Measurements from ENCODE around the gene VANGL2.

VANGL2 gene

DNA sequence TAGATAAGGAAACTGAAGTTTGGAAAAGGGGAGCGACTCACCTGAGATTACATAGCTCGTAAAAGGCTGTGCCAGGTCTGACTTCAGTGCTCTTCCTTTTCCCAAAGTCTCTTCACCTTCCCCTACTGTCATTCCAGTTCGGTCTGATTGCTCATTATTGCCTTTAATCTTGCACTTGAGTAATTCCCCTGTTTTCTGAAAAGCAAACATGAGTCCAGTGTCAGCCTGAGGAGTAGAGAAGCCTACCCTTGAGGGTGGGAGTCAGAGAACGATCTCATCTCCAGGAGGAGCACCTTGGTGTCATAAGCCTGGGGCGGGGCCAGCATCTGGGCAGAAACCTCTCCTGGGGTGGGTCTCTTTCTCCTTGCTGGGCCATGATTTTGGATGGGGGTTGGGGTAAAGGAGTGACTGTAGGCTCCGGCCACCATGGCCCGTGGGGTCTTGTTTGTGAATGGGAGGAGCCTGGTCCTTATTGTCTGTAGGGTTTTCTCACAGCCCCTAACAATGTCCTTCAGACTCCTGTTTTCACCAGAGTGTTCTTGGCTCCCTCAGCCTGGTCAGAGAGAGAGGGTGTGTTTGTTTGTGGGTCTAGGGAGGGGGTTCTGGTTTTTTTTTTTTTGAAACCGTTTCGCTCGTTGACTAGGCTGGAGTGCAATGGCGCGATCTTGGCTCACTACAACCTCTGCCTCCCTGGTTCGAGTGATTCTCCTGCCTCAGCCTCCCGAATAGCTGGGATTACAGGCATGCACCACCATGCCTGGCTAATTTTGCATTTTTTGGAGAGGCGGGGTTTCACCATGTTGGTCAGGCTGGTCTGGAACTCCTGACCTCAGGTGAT is 6.0 kb downstream of the VANGL2 start:
- no peak for DNase-seq

DNA sequence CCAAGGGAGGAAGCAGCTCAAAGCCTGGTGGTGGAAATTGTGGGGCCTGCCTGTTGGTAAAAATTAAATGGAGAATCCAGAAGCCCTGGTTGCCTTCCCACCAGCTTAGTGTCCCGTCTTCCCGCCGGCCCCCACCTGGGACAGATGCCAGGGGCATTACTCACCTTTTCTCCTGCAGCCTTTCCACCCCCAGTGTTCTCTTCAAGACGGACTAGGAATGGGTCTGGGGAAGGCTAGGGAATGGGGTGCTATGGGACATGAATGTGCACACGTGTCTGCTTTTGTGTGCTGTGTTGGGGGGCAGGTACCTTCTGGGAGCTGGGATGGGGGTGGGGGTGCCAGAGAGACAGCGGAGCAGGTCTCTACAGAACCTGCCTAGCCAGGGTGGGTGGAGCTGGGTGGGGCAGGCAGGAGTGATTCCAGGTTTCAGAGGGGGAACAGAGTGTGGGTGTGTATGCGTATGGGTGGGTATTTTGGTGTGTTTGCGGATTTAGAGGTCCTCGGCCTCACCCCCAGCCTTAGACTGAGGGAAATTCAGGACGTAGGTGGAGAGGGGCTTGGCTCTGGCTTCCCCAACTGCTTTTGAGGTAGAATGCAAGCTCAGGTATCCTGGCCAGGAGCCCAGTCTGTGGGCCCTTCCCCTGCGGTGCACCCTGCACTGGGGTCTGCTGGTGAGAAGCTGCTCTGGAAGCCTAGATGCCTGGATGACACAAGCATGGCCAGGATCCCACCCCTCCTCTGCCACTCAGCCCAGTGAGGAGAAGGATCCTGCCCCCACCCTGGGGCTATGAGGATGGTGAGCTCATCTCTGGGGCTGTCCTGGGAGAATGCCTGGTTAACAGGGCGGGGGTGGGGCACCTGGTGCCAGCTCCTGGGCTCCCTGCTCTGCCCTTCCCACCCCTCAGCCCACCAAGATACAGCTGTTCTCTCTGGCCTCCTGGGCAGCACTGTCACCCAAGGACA is 7.8 kb downstream of the VANGL2 start:
- no peak for DNase-seq

- no peak for DNase-seq
Measured at GRCh38 chr1:160408864-160409263, 8.5 kb downstream of the VANGL2 start.

GRCh38 chr1:160409486-160409885 is 9.1 kb downstream of the VANGL2 start:
- DNase-seq = no peak

DNA sequence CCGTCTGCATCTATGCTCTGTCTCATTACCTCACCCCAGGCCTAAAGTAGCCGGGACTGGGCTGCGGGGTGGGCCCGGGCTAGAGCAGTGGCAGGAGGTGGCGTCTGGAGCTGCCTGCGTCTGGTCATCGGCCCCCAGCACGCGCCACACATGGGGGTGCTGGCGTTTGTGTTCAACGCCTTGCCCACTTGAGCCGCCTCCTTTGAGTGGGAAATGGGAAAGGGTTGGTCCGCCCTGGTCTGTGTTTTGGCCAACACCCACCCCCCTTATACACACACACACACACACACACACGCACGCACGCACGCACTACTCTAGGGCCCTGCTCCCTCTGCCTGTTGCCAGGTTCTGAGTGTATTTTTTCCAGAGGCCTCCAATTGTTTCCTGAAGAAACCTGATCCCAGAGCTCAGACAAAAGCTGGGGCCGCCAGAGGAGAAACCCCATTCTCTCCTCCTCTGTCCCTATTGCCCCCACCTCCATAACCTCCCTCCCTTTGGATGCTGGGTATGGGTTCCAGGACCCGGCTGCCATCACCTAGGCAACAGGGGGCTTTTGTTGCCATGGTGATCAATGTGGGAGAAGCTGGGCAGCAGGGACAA is 10.1 kb downstream of the VANGL2 start:
- no peak for DNase-seq

DNA sequence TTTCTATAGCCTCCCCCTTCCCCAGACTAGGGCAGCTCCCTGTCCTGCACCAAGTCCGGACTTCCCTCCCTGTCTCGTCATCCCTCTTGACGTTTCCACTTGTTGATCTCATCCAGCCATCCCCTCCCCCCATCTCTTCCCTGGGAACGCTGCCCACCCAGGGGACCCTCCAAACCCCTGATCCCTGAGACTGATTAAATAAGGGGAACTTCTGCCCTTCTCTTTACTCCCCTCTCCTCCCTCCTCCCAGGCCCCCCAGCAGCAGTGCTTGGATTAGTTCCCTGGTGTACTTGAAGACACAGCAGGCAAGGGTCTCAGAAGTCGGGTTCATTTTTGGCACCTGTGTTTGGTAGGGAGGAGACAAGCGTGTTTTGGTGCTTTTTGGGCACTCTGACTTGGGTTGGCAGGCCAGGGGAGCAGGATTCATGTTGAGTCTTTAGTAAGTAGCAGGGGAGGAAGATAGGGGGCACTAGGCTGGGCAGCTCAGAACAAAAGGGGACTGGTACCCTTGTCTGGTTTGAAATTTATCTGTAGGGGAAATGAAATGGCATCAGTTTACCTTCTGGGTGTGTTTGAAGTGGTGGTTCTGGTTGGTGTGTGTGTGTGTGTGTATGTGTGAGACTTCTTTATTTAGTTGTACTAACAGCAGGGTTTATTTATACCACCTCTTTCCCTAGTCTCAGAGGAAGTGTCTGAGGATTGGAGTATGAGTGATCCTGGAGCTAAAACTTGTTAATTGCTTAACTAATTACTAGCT is 11.1 kb downstream of the VANGL2 start:
- no peak for DNase-seq

- no peak for DNase-seq
Measured at GRCh38 chr1:160412028-160412362, 11.6 kb downstream of the VANGL2 start.

DNA sequence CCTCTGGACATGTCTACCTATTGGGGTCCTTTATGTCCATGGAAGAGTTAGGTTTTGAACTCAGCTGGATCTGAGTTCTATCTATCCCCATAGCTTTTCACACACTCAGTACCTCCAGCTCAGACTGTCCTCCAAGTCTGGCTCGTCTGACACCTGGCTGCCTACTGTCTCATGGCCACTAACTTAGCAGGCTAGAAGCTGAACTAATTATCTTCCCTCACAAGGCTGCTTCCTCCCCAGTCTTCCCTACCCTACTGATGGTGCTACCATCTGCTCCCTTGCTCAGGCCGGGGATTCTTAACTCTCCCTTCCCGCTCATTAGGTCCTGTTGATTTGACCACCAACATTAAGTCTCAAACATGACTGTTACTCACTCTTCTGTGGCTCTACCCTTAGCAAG is 13.4 kb downstream of the VANGL2 start:
- DNase-seq = no peak

- no peak for DNase-seq
Measured at GRCh38 chr1:160414881-160415280, 14.5 kb downstream of the VANGL2 start.

DNA sequence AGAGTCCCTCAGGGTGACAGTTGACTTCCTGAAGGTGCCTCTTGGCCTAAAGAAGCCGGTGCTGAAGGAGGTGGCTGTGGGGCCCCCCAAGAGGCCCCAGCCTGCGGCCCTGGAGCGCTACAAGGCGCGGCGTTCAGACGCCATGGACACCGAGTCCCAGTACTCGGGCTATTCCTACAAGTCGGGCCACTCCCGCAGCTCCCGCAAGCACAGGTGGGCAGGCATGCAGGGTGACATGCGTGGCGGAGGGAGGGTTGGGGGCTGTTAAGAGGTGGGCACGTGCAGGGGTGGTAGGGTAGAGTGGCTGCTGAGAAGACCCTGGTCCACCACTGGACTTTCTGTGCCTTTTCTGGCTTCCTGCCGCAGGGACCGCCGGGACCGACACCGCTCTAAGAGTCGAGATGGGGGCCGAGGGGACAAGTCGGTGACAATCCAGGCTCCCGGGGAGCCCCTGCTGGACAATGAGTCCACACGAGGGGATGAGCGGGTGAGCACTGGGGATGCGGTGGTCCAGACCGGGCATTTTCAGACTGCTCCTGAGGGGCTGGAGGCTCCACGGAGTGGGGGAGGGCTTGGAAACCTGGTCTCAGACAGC is 15.4 kb downstream of the VANGL2 start:
- DNase-seq = no peak

DNA sequence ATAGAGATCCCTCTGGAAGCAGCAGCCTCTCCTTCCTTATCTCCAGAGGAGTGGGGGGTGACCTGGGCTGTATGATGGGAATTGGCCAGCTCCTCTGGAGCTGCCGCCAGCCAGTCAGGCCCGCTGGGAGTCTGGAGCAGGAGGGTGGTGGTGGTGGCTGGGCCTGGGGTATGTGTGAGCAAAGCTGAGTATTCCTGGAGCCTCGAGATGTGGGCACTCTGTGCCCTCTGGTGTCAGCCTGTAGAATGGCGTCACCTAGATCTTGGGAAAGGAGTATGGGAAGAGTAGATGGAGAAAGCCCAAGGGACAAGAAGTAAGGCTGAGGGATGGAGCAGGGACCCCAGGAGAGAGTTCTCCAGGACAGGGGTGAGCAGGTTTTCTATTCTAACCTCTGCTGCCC is 16.0 kb downstream of the VANGL2 start:
- no peak for DNase-seq

DNA sequence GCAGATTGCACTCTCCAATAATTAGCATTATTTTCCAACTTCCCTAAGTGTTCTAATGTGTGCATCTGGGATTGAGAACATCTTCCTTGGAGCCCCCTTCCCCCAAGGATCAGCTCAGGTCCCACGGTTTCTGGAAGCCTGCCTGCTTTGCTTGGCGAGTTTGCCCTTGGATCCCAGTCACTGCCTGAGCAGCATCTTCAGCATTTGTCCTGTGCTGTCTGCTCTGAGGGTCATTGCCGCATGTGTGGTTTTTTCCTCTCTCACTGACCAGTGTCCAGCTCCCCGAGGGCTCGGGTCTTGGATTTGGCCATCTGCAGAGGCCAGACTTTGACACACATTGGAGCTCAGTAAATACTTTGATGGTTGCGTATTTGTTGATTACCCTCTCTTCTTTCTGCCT is 18.1 kb downstream of the VANGL2 start:
- DNase-seq = no peak

DNA sequence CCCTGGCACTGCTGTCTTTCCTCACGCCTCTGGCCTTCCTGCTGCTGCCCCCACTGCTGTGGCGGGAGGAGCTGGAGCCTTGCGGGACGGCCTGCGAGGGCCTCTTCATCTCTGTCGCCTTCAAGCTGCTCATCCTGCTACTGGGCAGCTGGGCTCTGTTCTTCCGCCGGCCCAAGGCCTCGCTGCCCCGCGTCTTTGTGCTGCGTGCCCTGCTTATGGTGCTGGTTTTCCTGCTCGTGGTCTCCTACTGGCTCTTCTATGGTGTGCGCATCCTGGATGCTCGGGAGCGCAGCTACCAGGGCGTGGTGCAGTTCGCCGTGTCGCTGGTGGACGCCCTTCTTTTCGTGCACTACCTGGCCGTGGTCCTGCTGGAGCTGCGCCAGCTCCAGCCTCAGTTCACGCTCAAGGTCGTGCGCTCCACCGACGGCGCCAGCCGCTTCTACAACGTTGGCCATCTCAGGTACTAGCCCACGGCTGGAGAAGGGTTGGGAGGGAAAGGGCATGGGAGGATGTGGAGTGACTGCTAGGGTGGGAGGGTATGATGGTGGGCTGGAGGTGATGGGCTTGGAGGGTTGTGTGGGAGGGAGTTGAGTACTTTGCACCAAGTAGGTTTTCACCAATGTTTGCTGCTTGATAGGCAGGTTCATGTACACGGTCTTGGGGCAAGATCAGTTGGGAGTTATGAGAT is 18.9 kb downstream of the VANGL2 start:
- no peak for DNase-seq

- DNase-seq = no peak
Measured at GRCh38 chr1:160419838-160420169, 19.4 kb downstream of the VANGL2 start.

DNA sequence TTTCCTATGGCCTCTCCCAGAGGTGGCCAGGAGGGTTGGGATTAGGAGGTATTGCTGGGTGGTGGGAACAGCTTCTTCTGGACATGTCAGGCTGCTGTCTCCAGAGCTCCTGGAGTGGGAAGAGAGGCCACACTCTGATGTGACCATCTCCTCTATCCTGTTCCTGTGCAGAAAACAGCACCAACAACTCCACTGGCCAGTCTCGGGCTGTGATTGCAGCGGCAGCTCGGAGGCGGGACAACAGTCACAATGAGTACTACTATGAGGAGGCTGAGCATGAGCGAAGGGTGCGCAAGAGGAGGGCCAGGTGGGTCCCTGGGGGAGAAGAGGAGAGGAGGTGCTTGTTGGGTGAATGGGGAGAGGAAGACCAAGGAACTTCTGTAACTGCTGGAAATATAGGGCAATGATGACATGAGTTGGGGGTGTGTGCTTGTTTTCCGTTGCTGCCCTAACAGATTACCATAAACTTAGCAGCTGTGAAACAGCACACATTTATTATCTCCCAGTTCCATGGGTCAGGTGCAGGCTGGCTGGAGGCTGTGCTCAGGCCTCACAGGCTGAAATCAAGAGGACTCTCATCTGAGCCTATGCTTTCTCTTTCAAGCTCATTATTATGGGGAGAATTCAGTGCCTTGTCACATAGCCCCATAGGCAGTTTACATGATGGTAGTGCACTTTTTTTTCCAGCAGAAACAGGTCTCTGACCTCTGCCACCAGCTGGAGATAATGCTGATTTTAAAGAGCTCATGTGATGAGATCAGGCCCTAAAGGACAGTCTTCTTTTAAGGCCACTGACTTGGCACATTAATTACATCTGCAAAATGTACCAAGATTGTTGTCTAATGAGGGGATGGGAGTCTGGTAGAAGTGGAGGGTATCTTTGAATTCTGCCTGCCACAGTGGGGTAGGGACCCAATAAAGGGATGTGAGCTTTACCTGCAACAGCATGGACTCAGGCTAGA is 20.8 kb downstream of the VANGL2 start:
- no peak for DNase-seq

DNA sequence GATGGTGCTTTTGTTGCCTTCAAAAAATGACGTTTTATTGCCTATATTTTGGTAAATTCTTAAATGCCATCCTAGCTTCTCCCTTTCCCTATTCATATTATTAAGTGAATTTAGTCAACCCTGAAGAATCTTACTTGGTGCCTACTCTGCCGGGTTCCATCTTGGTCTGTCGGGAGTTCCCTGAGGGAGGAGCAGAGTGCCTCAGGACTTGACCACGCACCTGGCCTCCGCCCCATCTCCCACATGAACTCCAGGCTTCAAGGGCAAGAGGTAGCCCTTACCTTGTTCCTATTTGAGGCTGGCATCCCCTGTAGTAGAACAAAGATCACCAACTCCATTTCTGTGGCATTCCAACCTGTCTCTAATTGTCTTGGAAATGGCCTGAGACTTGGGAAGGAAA is 21.5 kb downstream of the VANGL2 start:
- no peak for DNase-seq

DNA sequence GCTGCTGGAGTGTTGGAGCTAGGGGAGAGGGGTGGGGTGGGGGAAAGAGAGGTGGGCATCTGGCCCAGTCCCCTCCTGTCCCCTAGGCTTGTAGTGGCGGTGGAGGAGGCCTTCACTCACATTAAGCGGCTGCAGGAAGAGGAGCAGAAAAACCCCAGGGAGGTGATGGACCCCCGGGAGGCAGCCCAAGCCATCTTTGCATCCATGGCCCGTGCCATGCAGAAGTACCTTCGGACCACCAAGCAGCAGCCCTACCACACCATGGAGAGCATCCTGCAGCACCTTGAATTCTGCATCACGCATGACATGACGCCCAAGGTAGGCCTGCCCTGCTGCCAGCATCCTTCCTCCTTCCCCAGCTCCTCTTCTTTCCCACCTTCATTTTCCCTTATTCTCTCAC is 23.6 kb downstream of the VANGL2 start:
- DNase-seq = no peak

GRCh38 chr1:160425847-160426246 is 25.5 kb downstream of the VANGL2 start:
- DNase-seq = no peak

- no peak for DNase-seq
Measured at GRCh38 chr1:160427625-160428024, 27.3 kb downstream of the VANGL2 start.

DNA sequence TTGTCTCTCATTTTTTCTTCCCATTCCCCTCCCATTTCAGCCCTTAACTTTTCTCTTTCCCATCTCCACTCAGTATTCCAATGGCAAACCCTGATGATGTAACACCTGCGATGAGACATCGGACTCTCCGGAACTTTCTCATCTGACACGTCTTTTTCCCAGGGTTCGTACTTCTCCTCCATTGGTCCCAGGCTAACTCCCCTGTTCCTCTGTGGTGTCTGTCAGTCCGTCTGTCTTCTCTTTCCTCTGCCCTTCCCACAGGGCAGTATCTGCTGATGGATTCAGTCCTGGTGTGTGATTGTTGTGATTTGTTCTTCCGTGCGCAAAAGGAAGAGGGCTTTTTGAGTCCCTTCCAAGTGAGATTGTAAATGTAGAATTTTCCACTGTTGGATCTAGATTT is 27.7 kb downstream of the VANGL2 start:
- DNase-seq = no peak

- peak; percentile 30 to 62 for DNase-seq
Measured at GRCh38 chr1:160428655-160429054, 28.3 kb downstream of the VANGL2 start.

Measured in CD4-positive, alpha-beta T cell treated with Interleukin-4 for 1 hour (primary cell).